ENCODE data around the gene DCP1B.

DCP1B gene

GRCh38 chr12:2046957-2047356, 42.7 kb upstream of the DCP1B start:
- TF ChIP-seq, protein P1, sequence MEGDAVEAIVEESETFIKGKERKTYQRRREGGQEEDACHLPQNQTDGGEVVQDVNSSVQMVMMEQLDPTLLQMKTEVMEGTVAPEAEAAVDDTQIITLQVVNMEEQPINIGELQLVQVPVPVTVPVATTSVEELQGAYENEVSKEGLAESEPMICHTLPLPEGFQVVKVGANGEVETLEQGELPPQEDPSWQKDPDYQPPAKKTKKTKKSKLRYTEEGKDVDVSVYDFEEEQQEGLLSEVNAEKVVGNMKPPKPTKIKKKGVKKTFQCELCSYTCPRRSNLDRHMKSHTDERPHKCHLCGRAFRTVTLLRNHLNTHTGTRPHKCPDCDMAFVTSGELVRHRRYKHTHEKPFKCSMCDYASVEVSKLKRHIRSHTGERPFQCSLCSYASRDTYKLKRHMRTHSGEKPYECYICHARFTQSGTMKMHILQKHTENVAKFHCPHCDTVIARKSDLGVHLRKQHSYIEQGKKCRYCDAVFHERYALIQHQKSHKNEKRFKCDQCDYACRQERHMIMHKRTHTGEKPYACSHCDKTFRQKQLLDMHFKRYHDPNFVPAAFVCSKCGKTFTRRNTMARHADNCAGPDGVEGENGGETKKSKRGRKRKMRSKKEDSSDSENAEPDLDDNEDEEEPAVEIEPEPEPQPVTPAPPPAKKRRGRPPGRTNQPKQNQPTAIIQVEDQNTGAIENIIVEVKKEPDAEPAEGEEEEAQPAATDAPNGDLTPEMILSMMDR (conservative IDR thresholded peaks at IDR 0.05; ENCODE audit: low read depth, low read length) = no peak
- H3K4me3 ChIP-seq (ENCODE audit: low read length) = no peak overlapping the region
- DNase-seq (ENCODE audit: low read depth) = no peak

DNA sequence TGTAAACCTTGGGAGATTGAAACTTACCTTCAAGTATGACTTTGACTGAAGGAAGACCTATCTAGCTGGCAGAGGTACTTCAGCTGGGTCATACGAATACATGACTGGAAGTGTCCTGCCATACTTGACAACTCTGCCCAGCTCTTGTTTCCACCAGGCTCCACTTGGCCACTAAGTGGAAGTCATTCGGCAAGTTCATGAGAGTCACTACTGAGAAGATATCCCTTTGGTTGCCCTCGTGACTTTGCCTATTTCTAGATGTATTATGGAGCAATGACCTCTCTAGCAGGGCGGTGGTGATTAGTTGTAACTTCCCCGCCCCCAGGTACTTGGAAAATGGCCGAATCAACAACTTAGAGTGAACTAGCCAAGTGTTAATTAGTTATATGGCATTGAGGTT, 39.9 kb upstream of the DCP1B start:
- no peak for DNase-seq (ENCODE audit: low read depth)
- H3K4me3 ChIP-seq (ENCODE audit: low read length) = no peak overlapping the region
- TF ChIP-seq, protein P1 (conservative IDR thresholded peaks at IDR 0.05; ENCODE audit: low read depth, low read length) = no peak

DNA sequence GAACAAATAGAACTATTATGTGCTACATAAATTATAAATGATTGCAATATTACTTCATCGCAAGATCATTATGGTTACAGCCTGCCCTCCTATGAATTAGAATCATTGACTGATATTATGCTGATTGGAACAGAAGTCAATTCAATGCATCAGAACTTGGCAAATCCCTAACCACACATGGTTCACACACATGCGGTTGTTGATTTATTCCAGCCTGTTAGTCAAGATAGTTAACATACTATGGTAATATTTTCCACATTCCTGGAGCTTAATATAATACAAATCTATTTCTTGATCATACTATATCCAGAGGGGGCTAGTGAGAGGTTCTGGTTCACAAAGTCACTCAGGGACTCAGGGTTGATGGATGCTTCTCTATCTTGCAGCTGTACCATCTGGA, 38.8 kb upstream of the DCP1B start:
- TF ChIP-seq, protein P1 (conservative IDR thresholded peaks at IDR 0.05; ENCODE audit: low read depth, low read length) = no peak
- DNase-seq (ENCODE audit: low read depth) = no peak
- H3K4me3 ChIP-seq (ENCODE audit: low read length) = no peak overlapping the region

DNA sequence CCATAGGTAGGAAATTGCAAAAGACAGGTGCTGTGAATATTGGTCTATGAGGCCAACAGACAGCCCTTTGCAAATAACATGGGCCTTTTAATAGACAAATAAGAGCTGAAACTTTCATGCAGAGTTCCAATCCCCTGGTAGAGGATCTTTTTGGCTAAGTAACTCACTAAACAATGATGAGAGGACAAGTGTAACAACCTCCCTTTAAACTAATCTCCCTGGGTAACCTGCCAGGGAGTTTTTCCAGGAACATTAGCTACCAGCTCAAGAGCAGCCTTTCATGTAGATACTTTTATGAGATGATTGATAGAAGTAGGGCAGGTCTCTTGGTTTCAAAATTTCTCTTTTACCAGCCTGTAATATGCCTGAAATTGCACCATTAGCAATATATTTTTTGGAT, 34.8 kb upstream of the DCP1B start:
- DNase-seq (ENCODE audit: low read depth) = no peak
- TF ChIP-seq, protein P1 (conservative IDR thresholded peaks at IDR 0.05; ENCODE audit: low read depth, low read length) = no peak
- H3K4me3 ChIP-seq (ENCODE audit: low read length) = no peak overlapping the region

DNA sequence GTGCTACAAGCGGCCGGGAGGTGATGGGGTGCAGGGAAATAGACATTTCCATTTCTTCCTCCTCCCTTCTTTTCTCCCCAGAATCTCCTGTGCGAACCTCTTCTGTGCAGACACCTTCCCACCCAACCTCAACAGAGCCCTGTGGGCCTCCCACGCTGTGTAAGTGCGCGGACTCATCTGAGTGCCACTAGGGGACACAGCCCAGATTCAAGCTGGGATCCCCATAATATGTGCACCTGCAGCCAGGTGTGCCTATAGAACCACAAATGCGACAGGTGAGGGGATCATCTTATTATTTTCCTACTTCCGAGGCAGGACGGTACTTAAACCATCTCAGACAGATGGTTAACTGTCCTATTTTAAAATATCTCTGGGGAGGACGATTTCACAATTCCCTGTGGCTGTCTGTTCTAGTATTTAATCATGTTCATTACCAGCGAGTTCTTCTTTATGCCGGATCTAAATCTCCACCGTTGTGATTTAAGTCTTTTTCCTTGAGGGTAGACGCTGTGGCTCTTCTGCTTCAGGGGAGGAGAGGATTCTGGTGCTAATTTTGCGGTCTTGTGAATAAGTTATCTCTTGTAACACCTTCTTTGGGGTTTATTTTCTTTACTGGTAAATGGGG, 31.3 kb upstream of the DCP1B start:
- TF ChIP-seq, protein P1 (conservative IDR thresholded peaks at IDR 0.05; ENCODE audit: low read depth, low read length) = no peak
- no peak for DNase-seq (ENCODE audit: low read depth)
- peak overlapping the region; percentile 28 for H3K4me3 ChIP-seq (ENCODE audit: low read length)

DNA sequence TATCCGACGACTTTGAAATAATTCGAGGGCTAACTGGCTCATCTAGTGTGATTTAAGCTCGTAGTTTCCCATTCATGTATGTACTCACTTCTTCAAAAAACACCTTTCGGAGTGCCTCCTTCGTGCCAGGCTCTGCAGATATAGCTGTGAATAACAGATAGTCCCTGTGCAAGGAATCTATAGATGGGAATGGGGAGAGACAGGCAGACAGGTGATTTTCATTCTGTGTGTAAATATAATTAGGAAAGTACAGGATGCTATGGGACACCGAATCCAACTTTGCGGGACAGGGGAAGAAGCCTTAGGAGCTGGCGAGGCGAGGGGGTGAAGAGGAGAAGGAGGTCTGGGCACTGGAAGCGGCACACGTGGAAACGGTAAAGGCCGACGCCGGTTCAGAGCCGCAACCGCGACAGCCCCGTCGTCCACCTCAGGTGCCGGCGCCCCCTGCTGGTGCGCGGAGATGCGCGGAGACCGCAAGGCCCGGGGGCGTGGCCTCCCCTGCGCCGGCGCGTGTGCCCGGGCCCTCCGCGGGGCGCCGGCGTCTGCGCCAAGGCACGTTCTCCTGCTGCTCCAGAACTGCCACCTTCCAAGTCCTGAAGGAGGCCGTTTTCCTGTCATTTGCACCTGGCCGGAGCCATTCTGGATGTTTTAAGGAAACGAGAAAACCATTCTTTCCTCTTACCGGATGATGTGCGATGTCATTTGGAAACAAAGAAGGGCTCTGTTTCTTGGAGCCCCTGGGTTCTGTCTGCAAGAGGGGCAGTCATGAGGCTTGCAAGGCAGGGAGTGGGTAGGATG, 30.6 kb upstream of the DCP1B start:
- TF ChIP-seq, protein P1 (conservative IDR thresholded peaks at IDR 0.05; ENCODE audit: low read depth, low read length) = peak; percentile 74
- H3K4me3 ChIP-seq (ENCODE audit: low read length) = peak overlapping the region; percentile 28
- peak; percentile 25 for DNase-seq (ENCODE audit: low read depth)

- no peak for DNase-seq (ENCODE audit: low read depth)
- H3K4me3 ChIP-seq (ENCODE audit: low read length) = no peak overlapping the region
- TF ChIP-seq, protein P1 (conservative IDR thresholded peaks at IDR 0.05; ENCODE audit: low read depth, low read length) = no peak
Observed at GRCh38 chr12:2032506-2032905, 28.2 kb upstream of the DCP1B start.

All from retinal pigment epithelial cell (primary cell).